H9 (cell line): ENCODE data around the gene TBC1D22A. TPM values are rescaled to one million over a fixed set of nuclear protein-coding genes. Genes with fewer than 3 reads are reported as not detected.

ENCODE experiments used
- DNase-seq: peaks from one replicate; pipeline ENCODE4 v3.0.0-alpha.2; 2017
- H2AFZ ChIP-seq: one replicate; pipeline ENCODE4 v1.6.1; 2013; ENCODE audit warnings: mild to moderate bottlenecking, low read length, control low read depth, moderate library complexity
- H2AK5ac ChIP-seq: 2 replicates; pipeline ENCODE4 v1.6.1; 2013; ENCODE audit warnings: low read length, control low read depth, mixed read lengths; ENCODE audit not compliant: insufficient read length
- H2BK120ac ChIP-seq: one replicate; pipeline ENCODE4 v1.6.1; 2013; ENCODE audit warnings: low read depth, mild to moderate bottlenecking, low read length, control low read depth, inconsistent platforms; ENCODE audit not compliant: poor library complexity, severe bottlenecking
- H2BK12ac ChIP-seq: 2 replicates; pipeline ENCODE4 v1.6.1; 2013; ENCODE audit warnings: low read length, control low read depth, mixed read lengths, low read depth; ENCODE audit not compliant: insufficient read length
- H2BK15ac ChIP-seq: 2 replicates; pipeline ENCODE4 v1.6.1; 2013; ENCODE audit warnings: low read depth, low read length, control low read depth
- H2BK20ac ChIP-seq: one replicate; pipeline ENCODE4 v1.6.1; 2013; ENCODE audit warnings: low read depth, mild to moderate bottlenecking, low read length, control low read depth, inconsistent platforms; ENCODE audit not compliant: poor library complexity, severe bottlenecking
- H2BK5ac ChIP-seq: 2 replicates; pipeline ENCODE4 v1.6.1; 2013; ENCODE audit warnings: low read length, control low read depth, mixed read lengths; ENCODE audit not compliant: insufficient read length
- H3K14ac ChIP-seq: 2 replicates; pipeline ENCODE4 v1.6.1; 2013; ENCODE audit warnings: low read length, control low read depth; ENCODE audit not compliant: insufficient read depth
- H3K18ac ChIP-seq: 2 replicates; pipeline ENCODE4 v1.6.1; 2013; ENCODE audit warnings: low read depth, mild to moderate bottlenecking, mixed read lengths, low read length, control low read depth; ENCODE audit not compliant: insufficient read length
- H3K23ac ChIP-seq: 2 replicates; pipeline ENCODE4 v1.6.1; 2013; ENCODE audit warnings: low read length, control low read depth, mixed read lengths, low read depth; ENCODE audit not compliant: insufficient read length
- H3K23me2 ChIP-seq: 2 replicates; pipeline ENCODE4 v1.6.1; 2013; ENCODE audit warnings: low read depth, mild to moderate bottlenecking, mixed read lengths, low read length, control low read depth; ENCODE audit not compliant: insufficient read length, poor library complexity, severe bottlenecking
- H3K27ac ChIP-seq: 2 replicates; pipeline ENCODE4 v1.5.1; 2013; ENCODE audit warnings: low read length, control low read depth, mixed read lengths, low read depth; ENCODE audit not compliant: insufficient read length
- H3K27me3 ChIP-seq: 2 replicates; pipeline ENCODE4 v1.6.1; 2013; ENCODE audit warnings: low read length, control low read depth, inconsistent platforms; ENCODE audit not compliant: insufficient read depth
- H3K4ac ChIP-seq: 2 replicates; pipeline ENCODE4 v1.6.1; 2013; ENCODE audit warnings: low read depth, mild to moderate bottlenecking, control low read depth, inconsistent platforms, low read length, moderate library complexity
- H3K4me1 ChIP-seq: 2 replicates; pipeline ENCODE4 v1.6.1; 2013; ENCODE audit warnings: low read length, control low read depth, inconsistent platforms; ENCODE audit not compliant: insufficient read depth
- H3K4me2 ChIP-seq: 2 replicates; pipeline ENCODE4 v1.6.1; 2013; ENCODE audit warnings: low read length, control low read depth, mixed read lengths; ENCODE audit not compliant: insufficient read length, insufficient read depth
- H3K56ac ChIP-seq: 2 replicates; pipeline ENCODE4 v1.6.1; 2013; ENCODE audit warnings: low read depth, mild to moderate bottlenecking, mixed read lengths, low read length, control low read depth; ENCODE audit not compliant: insufficient read length
- H3K79me1 ChIP-seq: 2 replicates; pipeline ENCODE4 v1.6.1; 2013; ENCODE audit warnings: low read depth, mild to moderate bottlenecking, moderate library complexity, low read length, control low read depth, inconsistent platforms; ENCODE audit not compliant: insufficient read depth, poor library complexity, severe bottlenecking
- H3K79me2 ChIP-seq: 2 replicates; pipeline ENCODE4 v1.6.1; 2013; ENCODE audit warnings: low read length, control low read depth, inconsistent platforms; ENCODE audit not compliant: insufficient read depth
- H3K9ac ChIP-seq: 2 replicates; pipeline ENCODE4 v1.6.1; 2013; ENCODE audit warnings: low read length, control low read depth, mixed read lengths; ENCODE audit not compliant: insufficient read length; ENCODE audit errors: extremely low read depth
- H3K9me3 ChIP-seq: one replicate; pipeline ENCODE4 v1.6.1; 2013; ENCODE audit warnings: low read depth, low read length, inconsistent platforms; ENCODE audit not compliant: control insufficient read depth
- H3T11ph ChIP-seq: one replicate; pipeline ENCODE4 v1.6.1; 2013; ENCODE audit warnings: mild to moderate bottlenecking, low read length, control low read depth, inconsistent platforms
- H4K20me1 ChIP-seq: one replicate; pipeline ENCODE4 v1.6.1; 2013; ENCODE audit not compliant: control insufficient read depth, insufficient read length, insufficient read depth
- H4K5ac ChIP-seq: 2 replicates; pipeline ENCODE4 v1.6.1; 2013; ENCODE audit warnings: low read depth, mild to moderate bottlenecking, mixed read lengths, low read length, control low read depth; ENCODE audit not compliant: insufficient read length
- H4K8ac ChIP-seq: replicated peaks from 2 replicates; pipeline ENCODE4 v1.6.1; 2013; ENCODE audit warnings: low read length, control low read depth, mixed read lengths, low read depth; ENCODE audit not compliant: insufficient read length
- H4K91ac ChIP-seq: 2 replicates; pipeline ENCODE4 v1.6.1; 2013; ENCODE audit warnings: low read depth, mild to moderate bottlenecking, moderate library complexity, mixed read lengths, low read length, control low read depth; ENCODE audit not compliant: insufficient read length
- H3K27ac Mint-ChIP-seq, 3 experiments: 2 replicates in 2 of 3; 3 replicates in 1 of 3; pipeline ENCODE4 v1.8.0; 2020 to 2021; ENCODE audit warnings: mixed read lengths in 3 of 3, mild to moderate bottlenecking in 1 of 3, moderate library complexity in 1 of 3
- H3K27me3 Mint-ChIP-seq: 2 replicates; pipeline ENCODE4 v1.8.0; 2021; ENCODE audit warnings: low read depth, mild to moderate bottlenecking, moderate library complexity, mixed read lengths
- H3K36me3 Mint-ChIP-seq, 3 experiments: 2 replicates in 2 of 3; 3 replicates in 1 of 3; pipeline ENCODE4 v1.8.0; 2020 to 2021; ENCODE audit warnings: low read depth in 3 of 3, mixed read lengths in 3 of 3; ENCODE audit not compliant: insufficient read depth in 1 of 3
- H3K4me1 Mint-ChIP-seq, 2 experiments: 2 replicates each; pipeline ENCODE4 v1.8.0; 2020; ENCODE audit warnings: mixed read lengths in 2 of 2
- H3K4me3 Mint-ChIP-seq, 2 experiments: 2 replicates in 1 of 2; 3 replicates in 1 of 2; pipeline ENCODE4 v1.8.0; 2020 to 2021; ENCODE audit warnings: mild to moderate bottlenecking in 2 of 2, mixed read lengths in 2 of 2, moderate library complexity in 1 of 2
- H3K9me3 Mint-ChIP-seq, 2 experiments: 2 replicates in 1 of 2; 3 replicates in 1 of 2; pipeline ENCODE4 v1.8.0; 2020; ENCODE audit warnings: mild to moderate bottlenecking in 2 of 2, mixed read lengths in 2 of 2, moderate library complexity in 1 of 2
- CTCF ChIP-seq: fragments of 200-600 bp; sonication (generic); conservative IDR thresholded peaks from 3 replicates; pipeline ENCODE4 v1.8.0; 2021; ENCODE audit warnings: antibody characterized with exemption, mild to moderate bottlenecking
- WGBS: extraction: QIAGEN DNeasy Blood & Tissue Kit; methylation state at CpG from one replicate; pipeline ENCODE4 v1.1.7; 2013; ENCODE audit warnings: missing lambda C conversion rate, low lambda C conversion rate, mixed read lengths; ENCODE audit not compliant: insufficient read length; ENCODE audit errors: extremely low coverage; 5-methylcytosine and 5-hydroxymethylcytosine counted together
- total RNA-seq: library from RNA; stranded (reverse); gene quantifications from 2 replicates; pipeline ENCODE4 v1.2.1, GENCODE V29; 2021

The TBC1D22A gene
- total RNA-seq, 1 experiment from 2014 or later: 20.8 TPM

GRCh38 chr22:47154621-47155081 is 392.2 kb downstream of the TBC1D22A start:
- Histone ChIP-seq H3K4me2 (no peak overlapping the region), H2BK12ac (no peak overlapping the region), H3K79me1 (no peaks in the 10 kb centered on the region), H3K27me3 (no peaks in the 10 kb centered on the region), H2BK120ac (no peak overlapping the region), H2BK20ac (no peak overlapping the region), H2BK15ac (no peak overlapping the region), H3T11ph (no peak overlapping the region), H2BK5ac (no peak overlapping the region), H3K23me2 (no peaks in the 10 kb centered on the region), H3K14ac (no peak overlapping the region), H2AFZ (no peak overlapping the region), H3K4ac (no peak overlapping the region), H4K20me1 (no peaks in the 10 kb centered on the region), H3K79me2 (no peaks in the 10 kb centered on the region), H3K9ac (no peak overlapping the region), H3K18ac (no peak overlapping the region), H3K56ac (no peak overlapping the region), H4K8ac (no peak overlapping the region), H3K9me3 (no peaks in the 10 kb centered on the region), H2AK5ac (no peak overlapping the region), H3K4me1 (no peaks in the 10 kb centered on the region), H3K27ac (no peak overlapping the region), H3K23ac (no peak overlapping the region), H4K91ac (no peak overlapping the region), H4K5ac (no peak overlapping the region)
- Mint-ChIP-seq H3K4me3 (no peak overlapping the region), H3K36me3 (no peaks in the 10 kb centered on the region; a peak in 1 of 7 replicates), H3K27ac (no peak overlapping the region; a peak in 1 of 7 replicates), H3K4me1 (peaks cover 2 to 4% of the 10 kb centered on the region in 2 experiments; a peak in 2 of 4 replicates), H3K27me3 (no peaks in the 10 kb centered on the region), H3K9me3 (no peaks in the 10 kb centered on the region)
- no peak for DNase-seq
- no CpG with 5 or more reads among the region's 19 CpGs for WGBS
- no peak for TF ChIP-seq CTCF
